ENCODE measurements around the gene RANBP9.
A peak's percentile ranks its signal among the peaks of the same experiment; 100 is the strongest.

The RANBP9 gene

DNA sequence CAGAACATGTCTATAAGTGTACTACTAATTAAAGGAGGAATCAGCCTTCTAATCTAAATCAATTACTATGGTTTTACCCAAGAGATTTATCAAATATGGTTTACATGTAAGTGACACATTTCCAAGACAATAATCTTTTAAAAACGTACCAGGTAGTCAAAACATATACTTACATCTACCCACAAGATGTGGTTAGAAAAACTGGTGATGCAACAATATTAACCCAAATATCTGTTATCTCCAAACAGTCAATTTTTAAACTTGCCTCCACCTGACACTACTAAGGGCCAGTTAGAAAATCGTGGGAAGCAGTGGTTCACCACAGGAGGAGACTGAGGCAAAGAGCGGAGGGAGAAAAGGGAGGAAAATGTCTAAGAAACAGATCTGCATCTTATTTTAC lies 68.5 kb downstream of the RANBP9 start:
- no peak for DNase-seq

DNA sequence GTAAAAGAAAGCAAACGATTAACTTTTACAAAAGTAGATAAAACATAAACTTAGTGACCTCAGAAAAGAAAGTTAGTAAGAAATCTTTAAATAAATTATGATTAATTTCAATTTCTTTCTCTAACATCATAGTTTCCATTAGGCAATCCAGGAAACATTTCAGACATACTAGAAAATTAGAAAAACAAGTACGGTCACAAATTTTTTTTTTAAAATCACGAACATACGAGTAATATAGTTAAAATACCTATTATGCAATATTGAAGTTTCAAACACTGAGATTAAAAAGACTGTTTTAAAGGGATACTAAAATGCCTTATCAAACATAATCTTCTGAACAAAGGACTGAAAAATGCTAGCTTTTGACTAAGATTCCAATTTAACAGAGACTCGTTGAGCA lies 70.3 kb downstream of the RANBP9 start:
- no peak for DNase-seq

DNA sequence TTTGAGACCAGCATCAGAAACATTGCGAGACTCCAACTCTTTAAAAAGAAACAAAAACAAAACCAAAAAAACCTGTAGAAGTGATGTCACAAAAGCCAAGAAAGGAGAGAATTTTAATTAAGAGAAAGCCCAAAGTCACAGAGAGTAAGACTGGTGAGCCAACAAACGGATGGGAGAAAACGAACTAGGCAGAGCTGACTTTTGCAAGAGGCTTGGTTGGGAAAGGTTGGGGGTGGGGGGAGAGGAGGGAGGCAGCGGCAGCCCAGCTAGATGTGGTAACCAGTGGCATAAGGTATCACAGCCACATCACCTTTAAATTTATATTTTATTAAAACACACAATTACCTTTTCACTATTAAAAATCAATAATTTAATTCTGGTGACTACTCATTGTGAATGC lies 73.0 kb downstream of the RANBP9 start:
- DNase-seq = no peak

DNA sequence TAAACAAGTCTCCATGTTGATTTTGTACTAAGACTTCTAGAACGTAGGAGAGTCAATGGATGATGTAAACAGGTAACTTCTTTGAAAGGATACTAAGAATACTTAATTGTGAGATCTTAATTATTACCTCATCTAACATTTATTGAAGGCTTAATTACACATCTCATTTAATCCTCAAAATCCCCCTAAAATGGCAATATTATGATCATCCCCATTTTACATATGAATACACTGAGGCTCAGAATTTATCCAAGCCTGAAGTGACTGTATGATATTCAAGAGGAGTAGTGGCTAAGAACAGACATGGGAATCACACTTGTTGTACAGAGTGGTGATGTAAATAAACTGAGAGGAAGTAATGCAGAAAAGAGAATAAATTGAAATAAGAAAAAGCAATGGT lies 73.6 kb downstream of the RANBP9 start:
- no peak for DNase-seq

GRCh38 chr6:13635948-13636658 lies 75.5 kb downstream of the RANBP9 start:
- no peak for DNase-seq

- DNase-seq = no peak
Observed at GRCh38 chr6:13633343-13633742, 78.3 kb downstream of the RANBP9 start.

DNA sequence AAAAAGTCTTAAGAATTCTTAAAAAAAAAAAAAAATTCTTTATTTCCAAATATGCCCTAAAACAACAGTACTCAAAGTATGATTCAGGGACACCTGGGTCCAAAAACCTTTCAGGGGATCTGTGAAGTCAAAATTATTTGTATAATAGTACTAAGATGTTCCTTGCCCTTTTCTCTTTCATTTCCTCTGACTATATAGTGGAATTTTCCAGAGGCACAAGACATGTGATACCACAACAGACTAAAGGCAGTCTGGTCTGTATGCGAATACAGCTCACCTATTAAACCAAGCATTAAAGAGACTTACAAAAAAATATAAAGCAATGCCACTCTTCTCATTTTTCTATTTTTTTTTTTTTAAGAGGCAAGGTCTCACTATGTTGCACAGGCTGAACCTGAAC lies 81.1 kb downstream of the RANBP9 start:
- no peak for DNase-seq

DNA sequence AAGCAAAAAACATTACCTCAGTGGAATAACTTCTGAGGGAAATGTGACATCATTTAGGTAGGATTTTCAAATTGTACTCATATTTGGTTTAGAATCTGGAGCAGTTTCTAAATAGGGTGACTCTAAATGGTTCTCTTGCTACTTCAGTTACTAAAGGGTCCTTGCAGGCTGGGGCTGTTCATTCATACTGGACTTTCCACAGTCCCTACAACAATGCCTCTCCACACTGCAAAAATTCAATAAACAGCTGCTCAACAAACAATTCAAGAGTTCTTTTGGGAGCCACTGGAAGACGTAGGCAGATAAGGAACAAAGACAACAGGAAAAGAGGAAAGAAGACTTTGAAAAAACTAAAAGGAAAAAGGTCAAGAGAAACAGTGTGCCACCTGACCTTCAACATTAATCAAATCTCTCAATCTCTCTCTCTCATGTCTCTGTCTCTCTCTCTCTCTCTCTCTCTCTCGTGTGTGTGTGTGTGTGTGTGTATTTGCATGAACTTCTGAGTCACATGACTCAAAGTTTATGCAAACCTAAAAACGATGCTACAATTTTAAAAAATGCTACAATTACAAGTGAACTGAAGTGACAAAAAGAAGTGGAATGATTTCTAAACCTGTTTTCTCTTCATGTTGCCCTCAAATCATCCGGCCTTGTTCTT lies 82.0 kb downstream of the RANBP9 start:
- no peak for DNase-seq

- no peak for DNase-seq
Observed at GRCh38 chr6:13624871-13625288, 86.8 kb downstream of the RANBP9 start.

GRCh38 chr6:13617066-13617465 lies 94.6 kb downstream of the RANBP9 start:
- no peak for DNase-seq

GRCh38 chr6:13615792-13616120 lies 95.9 kb downstream of the RANBP9 start:
- DNase-seq = no peak

DNA sequence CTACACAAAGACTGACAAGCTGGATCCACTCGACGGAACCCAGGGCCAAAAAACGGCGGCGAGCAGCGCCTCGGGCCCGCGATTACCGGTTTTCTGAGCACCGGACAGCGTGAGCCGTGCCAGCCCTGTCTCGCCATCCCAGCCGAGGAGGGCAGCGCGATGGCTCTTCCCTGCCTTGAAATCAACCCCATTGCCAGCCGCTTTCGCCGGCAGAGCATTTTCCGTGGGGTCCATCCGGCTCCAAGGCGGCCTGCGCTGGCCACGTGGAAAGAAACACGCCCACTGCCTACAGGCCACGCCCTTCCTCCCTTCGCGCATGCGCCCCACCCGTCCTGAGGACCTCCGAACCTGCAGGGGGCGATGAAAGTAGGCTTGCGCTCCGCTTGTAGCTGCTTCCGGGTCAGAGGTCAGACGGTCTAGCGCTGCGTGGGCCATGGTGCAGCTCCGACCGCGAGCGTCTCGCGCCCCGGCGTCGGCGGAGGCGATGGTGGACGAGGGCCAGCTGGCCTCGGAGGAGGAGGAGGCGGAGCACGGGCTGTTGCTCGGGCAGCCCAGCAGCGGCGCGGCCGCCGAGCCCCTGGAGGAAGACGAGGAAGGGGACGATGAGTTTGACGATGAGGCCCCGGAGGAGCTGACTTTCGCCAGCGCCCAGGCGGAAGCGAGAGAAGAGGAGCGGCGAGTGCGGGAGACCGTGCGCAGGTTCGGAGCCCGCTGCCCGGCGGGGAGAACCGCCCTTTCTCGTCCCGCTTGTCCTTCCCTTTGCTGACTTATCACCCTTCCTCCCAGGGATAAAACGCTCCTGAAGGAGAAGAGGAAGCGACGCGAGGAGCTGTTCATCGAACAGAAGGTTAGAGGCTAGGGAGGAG lies 96.5 kb downstream of the RANBP9 start, which contains the start of gene NOL7:
NOL7 (plus strand) TSS at position 410 of the 866 bp plus-strand sequence; CDS start at position 434, 24 bp downstream.
- peak; percentile 78 for DNase-seq

DNA sequence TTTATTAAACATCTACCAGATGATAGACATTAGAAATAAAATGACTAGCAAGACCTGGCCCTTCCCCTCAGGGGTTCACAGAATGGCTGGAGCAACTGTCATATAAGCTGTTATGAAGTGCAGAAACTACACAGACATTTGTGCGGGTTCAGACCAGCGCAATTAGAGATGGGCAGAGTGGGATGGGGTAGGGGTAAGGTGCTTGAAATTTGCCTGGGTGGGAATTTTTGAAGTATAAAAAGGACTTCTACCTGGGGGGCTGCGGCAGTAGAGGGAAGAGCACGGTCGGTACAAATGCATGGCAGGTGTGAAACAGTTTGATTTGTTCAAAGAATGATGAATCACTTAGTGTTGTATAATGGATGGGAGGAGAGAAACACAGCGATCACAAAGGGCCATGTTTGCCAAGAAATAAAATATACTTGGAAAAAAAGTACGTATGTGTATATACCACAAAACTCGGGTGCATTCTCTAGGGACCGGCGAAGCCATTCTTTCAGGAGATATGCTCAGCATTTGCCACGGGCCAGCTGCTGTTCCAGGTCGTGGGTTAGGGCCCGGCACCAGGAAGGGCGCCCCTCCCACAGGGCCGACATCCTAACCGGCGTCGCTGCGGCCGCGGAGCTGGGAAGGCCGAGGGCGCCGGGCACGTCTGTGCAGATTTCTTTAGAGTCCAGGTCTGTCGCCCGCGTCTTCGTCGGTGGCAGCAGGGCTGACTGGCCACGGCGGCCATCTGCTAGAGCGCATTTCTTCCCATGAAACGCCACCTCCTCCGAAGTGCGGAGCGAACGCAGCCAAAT lies 97.3 kb downstream of the RANBP9 start:
- DNase-seq = no peak

GRCh38 chr6:13613029-13613594 lies 98.5 kb downstream of the RANBP9 start:
- DNase-seq = no peak

- DNase-seq = no peak
Observed at GRCh38 chr6:13611715-13612114, 99.9 kb downstream of the RANBP9 start.

DNA sequence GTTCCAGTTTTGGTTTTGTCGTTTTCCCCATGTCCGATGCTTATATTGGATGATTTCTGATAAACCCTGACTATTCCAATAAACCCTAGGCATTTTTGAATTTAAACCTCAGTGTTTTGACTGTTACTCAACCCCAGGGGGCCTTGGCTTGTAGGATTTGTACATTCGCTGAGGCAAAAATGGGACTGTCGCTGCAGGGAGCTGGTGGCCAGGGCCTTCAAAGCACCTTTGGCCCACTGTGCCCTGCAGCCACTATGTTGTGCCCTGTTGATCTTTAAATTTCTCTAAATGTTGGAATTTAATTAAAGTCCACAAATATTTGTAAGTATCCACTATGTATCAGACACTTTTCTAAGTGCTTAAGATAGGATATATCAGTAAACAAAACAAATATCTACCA lies 106.0 kb downstream of the RANBP9 start:
- no peak for DNase-seq

DNA sequence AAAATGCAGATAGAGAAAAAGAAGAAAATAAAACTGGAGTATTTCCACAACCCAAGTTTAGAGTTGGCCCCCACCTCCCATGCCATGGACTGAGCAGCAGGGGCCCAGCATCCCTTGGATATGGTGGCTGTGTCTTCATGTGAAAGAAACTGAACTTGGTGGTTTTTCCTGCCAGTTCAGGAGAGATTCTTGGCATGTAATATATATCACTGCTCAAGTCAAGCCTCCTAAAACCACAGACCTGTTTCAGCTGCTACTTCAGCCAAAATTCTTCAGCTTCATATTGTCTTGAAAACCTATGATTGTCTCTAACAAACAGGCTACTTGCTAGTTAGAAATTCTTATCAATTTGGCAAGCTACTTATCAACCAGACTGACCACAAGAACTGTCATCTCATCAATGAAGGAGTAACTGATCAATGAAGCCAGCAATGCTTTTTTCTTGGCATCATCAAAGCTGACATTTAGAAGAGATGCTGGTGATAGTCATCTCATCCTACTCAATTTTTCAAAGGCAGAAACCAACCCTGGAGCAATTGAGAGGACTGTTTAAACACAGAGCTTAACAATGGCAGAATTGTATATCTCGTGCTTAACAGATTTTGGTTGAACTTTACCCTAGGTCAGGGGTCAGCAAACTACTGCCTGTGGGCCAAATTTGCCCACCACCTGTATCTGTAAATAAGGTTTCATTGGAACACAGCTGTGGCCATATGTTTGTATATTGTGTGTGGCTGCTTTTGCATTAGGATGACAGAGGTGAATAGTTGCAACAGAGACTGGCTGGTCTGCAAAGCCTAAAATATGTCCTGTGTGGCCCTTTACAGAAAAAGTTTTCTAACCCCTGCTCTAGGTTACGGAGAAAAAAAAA lies 106.9 kb downstream of the RANBP9 start:
- no peak for DNase-seq

- no peak for DNase-seq
Observed at GRCh38 chr6:13604135-13604534, 107.5 kb downstream of the RANBP9 start.

DNA sequence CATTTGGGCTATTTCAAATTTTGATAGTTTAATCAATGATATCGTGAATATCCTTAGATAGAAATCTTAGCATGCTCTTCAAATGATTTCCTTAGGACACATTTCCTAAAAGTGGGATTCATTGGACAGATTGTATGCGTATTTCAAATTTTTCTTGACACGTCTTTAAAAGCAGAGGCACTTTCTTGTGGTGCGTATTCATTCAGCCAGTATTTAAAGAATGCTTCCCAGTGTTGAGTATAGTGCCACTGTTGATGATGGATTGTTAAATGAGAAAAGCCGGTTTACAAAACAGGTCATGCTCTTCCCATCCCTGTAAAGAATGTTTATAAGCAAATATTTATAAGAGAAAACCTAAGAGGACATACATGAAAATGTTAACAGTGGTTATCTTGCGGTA lies 111.6 kb downstream of the RANBP9 start:
- no peak for DNase-seq

- no peak for DNase-seq
Observed at GRCh38 chr6:13597073-13597472, 114.6 kb downstream of the RANBP9 start.

GRCh38 chr6:13593720-13594119 lies 117.9 kb downstream of the RANBP9 start:
- no peak for DNase-seq

DNA sequence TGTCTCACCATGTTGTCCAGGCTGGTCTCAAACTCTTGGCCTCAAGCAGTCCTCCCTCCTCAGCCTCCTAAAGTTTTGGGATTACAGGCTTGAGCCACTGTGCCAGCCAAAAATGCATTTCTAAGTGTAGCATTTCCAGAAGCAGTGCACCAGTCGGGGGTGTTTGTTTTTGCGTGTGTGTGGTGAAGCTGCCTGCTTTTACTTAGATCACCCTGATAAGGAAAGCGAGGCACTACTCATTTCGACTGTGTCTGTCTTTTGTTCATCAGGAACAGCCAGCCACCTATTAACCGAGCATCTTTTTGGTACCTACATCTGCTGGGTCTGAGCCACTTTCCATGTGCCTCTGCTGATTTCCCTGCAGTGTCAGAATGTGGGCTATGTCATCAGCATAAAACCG lies 118.5 kb downstream of the RANBP9 start:
- no peak for DNase-seq
